ENCODE data around the gene SORCS2. TPM values are rescaled to one million over a fixed set of nuclear protein-coding genes. Genes with fewer than 3 reads are reported as not detected.
A peak's percentile ranks its signal among the peaks of the same experiment; 100 is the strongest.

Gene SORCS2
- total and polyA plus RNA-seq, 2 of the 4 experiments (the other 2 are of a cell fraction), result 0.36 to 0.62 TPM

- no peak for TF ChIP-seq SMC3 (IDR thresholded peaks at IDR 0.05; ENCODE audit: low read depth, low read length)
These were observed 47.7 kb upstream of the SORCS2 start (continued) for GRCh38 chr4:7144374-7145290.

DNA sequence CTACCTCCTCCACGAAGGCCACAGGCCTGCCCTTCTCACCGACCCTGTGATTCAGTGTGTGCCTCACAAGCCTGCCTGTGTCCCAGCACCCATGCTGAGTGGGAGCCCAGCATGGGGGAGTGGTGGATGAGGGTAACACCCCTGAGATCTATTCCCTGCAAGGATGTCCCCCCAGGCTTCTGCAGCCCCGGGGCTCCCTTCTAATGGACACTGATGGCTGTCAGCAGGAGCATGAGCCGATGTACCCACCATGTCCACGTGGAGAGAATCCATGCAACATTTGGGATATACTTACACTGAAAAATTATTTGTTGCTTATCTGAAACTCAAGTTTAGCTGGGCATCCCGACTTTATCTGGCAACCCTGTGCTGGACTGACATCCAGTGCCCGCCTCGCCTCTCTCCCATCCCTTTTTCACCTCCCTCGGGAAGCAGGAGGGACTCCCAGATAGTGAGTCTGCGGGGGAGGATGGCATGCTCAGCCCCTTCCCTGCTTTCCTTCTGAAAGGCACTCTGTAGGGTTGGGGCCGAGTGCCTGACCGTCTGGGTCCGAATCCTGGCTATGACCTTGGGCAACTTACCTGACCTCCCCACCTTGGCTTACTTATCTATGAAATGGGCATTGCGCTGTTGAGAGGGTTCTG lies 46.9 kb upstream of the SORCS2 start:
- H3K18ac ChIP-seq (ENCODE audit: low read depth, low read length), result no peak overlapping the region
- H3K9ac ChIP-seq (ENCODE audit: low read depth, low read length), result no peak overlapping the region
- no peaks in the 10 kb centered on the region for H3K36me3 ChIP-seq (ENCODE audit: control insufficient read depth, insufficient read depth, low read length)
- peak overlapping the region; percentile 46 for H2AFZ ChIP-seq (replicated peaks; ENCODE audit: low read length, poor library complexity)
- in situ Hi-C loops (cut with MboI; ENCODE audit: low sequenced_read_pairs) (no loop called here), intact Hi-C loops (cut with micrococcal nuclease) (no loop called here), dilution Hi-C loops (cut with HindIII; ENCODE audit: low sequenced_read_pairs, unreplicated experiment) (no loop called here)
- no peaks in the 10 kb centered on the region for H3K4me1 ChIP-seq (ENCODE audit: control insufficient read depth, insufficient read depth, low read length)
- no peak overlapping the region for H3K4ac ChIP-seq (ENCODE audit: low read depth, low read length)
- H3K9me1 ChIP-seq (ENCODE audit: insufficient read depth, low read length), result no peaks in the 10 kb centered on the region
- peaks cover 53% of the 10 kb centered on the region for H3K27me3 ChIP-seq (ENCODE audit: control insufficient read depth, insufficient read depth, low read length)
- WGBS, 2 experiments (ENCODE audit: extremely low coverage in 2 of 2, insufficient read length in 1 of 2), result 50% methylated on average over 1 of the region's 14 CpGs; no CpG with 5 or more reads in 1 of the 2 experiments
- H4K8ac ChIP-seq (ENCODE audit: low read depth in 2 of 2, low read length in 2 of 2), result no peak overlapping the region
- no peak overlapping the region for H4K91ac ChIP-seq (ENCODE audit: insufficient read depth, low read depth, low read length)
- no peak overlapping the region for H3K23ac ChIP-seq (ENCODE audit: low read depth, low read length)
- no peak overlapping the region for H3K14ac ChIP-seq (replicated peaks; ENCODE audit: low read depth, low read length)
- no TSS peak for BruUV-seq (replicated peaks)
- no peak overlapping the region for H2BK20ac ChIP-seq (ENCODE audit: low read depth, low read length)
- no peak overlapping the region for H4K5ac ChIP-seq (ENCODE audit: low read depth, low read length)
- DNase-seq (no peak), ATAC-seq (ENCODE audit: low read depth) (no peak)
- H3K56ac ChIP-seq (ENCODE audit: extremely low read depth, insufficient read depth, low read length), result no peak overlapping the region
- H3K9me3 ChIP-seq (ENCODE audit: control insufficient read depth, insufficient read depth, low read length), result no peaks in the 10 kb centered on the region
- H2BK120ac ChIP-seq (ENCODE audit: low read depth, low read length), result no peak overlapping the region
- no peak overlapping the region for H3K4me3 ChIP-seq (ENCODE audit: insufficient read depth, low read depth, low read length)
- no peak overlapping the region for H3K4me2 ChIP-seq (ENCODE audit: low read depth, low read length)
- POLR2A ChIA-PET (ENCODE audit: unreplicated experiment), result no interaction called here
- H2AK9ac ChIP-seq (replicated peaks; ENCODE audit: low read depth, low read length, poor library complexity), result no peak overlapping the region
- H2BK15ac ChIP-seq (ENCODE audit: low read depth, low read length), result no peak overlapping the region
- H3K27ac ChIP-seq (ENCODE audit: insufficient read depth, low read length), result no peak overlapping the region
- no peaks in the 10 kb centered on the region for H3K79me1 ChIP-seq (ENCODE audit: low read depth in 1 of 2, low read length in 2 of 2)
- no peak overlapping the region for H2AK5ac ChIP-seq (ENCODE audit: low read depth, low read length)
- CTCF ChIA-PET, result no interaction called here
- H4K20me1 ChIP-seq (ENCODE audit: insufficient read depth, low read length), result no peaks in the 10 kb centered on the region
- H2BK5ac ChIP-seq (ENCODE audit: low read depth, low read length, poor library complexity, severe bottlenecking), result no peak overlapping the region
- TF ChIP-seq FOS (IDR thresholded peaks at IDR 0.05; ENCODE audit: low read depth, low read length) (no peak), CEBPB (IDR thresholded peaks at IDR 0.05; ENCODE audit: low read depth, low read length) (no peak), RAD21 (IDR thresholded peaks at IDR 0.05; ENCODE audit: low read length) (no peak), SMC3 (IDR thresholded peaks at IDR 0.05; ENCODE audit: low read depth, low read length) (no peak), NFE2L2 (IDR thresholded peaks at IDR 0.05; ENCODE audit: low read depth, low read length) (no peak), MXI1 (IDR thresholded peaks at IDR 0.05; ENCODE audit: borderline replicate concordance, low read depth, low read length) (no peak), POLR2A (IDR thresholded peaks at IDR 0.05; ENCODE audit: low read depth, low read length) (no peak), BHLHE40 (IDR thresholded peaks at IDR 0.05; ENCODE audit: low read depth, low read length) (no peak), MAFK (IDR thresholded peaks at IDR 0.05; ENCODE audit: low read depth, low read length) (no peak), USF2 (IDR thresholded peaks at IDR 0.05; ENCODE audit: low read depth, low read length) (no peak), MAZ (IDR thresholded peaks at IDR 0.05; ENCODE audit: borderline replicate concordance, low read depth, low read length) (no peak), CHD1 (IDR thresholded peaks at IDR 0.05; ENCODE audit: low read depth, low read length) (no peak), RCOR1 (IDR thresholded peaks at IDR 0.05; ENCODE audit: insufficient replicate concordance, low read length) (no peak)
- TF ChIP-seq, protein P1, sequence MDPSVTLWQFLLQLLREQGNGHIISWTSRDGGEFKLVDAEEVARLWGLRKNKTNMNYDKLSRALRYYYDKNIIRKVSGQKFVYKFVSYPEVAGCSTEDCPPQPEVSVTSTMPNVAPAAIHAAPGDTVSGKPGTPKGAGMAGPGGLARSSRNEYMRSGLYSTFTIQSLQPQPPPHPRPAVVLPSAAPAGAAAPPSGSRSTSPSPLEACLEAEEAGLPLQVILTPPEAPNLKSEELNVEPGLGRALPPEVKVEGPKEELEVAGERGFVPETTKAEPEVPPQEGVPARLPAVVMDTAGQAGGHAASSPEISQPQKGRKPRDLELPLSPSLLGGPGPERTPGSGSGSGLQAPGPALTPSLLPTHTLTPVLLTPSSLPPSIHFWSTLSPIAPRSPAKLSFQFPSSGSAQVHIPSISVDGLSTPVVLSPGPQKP (IDR thresholded peaks at IDR 0.05; ENCODE audit: borderline replicate concordance, low read depth, low read length), result no peak
